Stimulated activated naive CD8-positive, alpha-beta T cell treated with anti-CD3 and anti-CD28 coated beads, Interleukin-15, amount 100 ng/mL, for 72 hours (primary cell): ENCODE results near the gene NIPBL.
"Not testable (repeated sequence)": the region's sequence is repeated elsewhere in the genome, so short reads cannot be mapped to it uniquely, and the experiment has no call there.

Experiments used
- ATAC-seq: fragments of 150-1000 bp; cut with Tn5 transposase; 2 replicates; pipeline ENCODE4 v1.10.0; 2021; ENCODE audit warnings: mild to moderate bottlenecking, moderate library complexity
- DNase-seq, 2 donors: peaks; one replicate each; pipeline ENCODE4 v3.0.0; 2021 to 2022
- H3K27ac Mint-ChIP-seq, 2 donors: one replicate each; pipeline ENCODE4 v1.8.0; 2022; ENCODE audit warnings: mild to moderate bottlenecking in 2 of 2, mixed read lengths in 2 of 2, moderate library complexity in 2 of 2
- H3K27me3 Mint-ChIP-seq: one replicate; pipeline ENCODE4 v1.8.0; 2022; ENCODE audit warnings: mixed read lengths
- H3K4me1 Mint-ChIP-seq: one replicate; pipeline ENCODE4 v1.8.0; 2022; ENCODE audit warnings: mild to moderate bottlenecking, mixed read lengths
- H3K4me3 Mint-ChIP-seq, 2 donors: one replicate each; pipeline ENCODE4 v1.8.0; 2022; ENCODE audit warnings: mild to moderate bottlenecking in 2 of 2, mixed read lengths in 2 of 2, moderate library complexity in 1 of 2
- H3K9me3 Mint-ChIP-seq, 2 donors: one replicate each; pipeline ENCODE4 v1.8.0; 2022; ENCODE audit warnings: mixed read lengths in 2 of 2

Gene NIPBL

DNA sequence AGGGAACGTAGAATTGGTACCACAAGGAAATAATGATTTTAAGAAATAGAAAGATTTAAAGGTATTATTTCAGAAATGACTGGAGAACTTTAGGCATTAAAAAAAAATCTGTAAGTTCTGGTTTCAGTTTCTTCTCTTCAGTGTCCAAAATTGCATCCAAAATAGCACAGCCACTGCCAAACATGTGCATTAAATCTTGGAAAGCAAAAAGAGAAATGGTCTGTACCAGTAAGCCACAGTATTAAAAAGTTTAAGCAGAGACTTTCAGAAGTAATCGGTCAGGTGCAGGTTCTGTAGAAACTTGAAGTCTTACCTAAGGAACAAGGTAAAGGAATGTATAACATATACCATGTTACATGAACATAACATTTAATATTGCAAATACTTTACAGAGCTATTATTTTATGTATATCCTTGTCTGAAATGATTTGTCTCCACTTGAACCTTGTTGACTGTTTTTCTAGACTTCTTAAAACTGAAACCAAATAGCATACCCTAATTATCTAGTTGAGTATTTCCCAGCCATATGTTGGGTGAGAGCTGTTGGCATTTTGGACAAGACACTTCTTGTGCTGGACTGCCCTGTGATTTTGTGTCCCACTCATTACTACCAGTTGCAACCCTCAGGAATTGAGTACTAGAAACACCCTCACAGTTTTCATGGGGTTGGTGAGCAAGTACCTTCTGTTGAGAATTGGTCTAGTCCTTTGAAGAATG is 32.1 kb downstream of the NIPBL start:
- H3K4me1 Mint-ChIP-seq = peaks cover 37% of the 10 kb centered on the region
- DNase-seq = no peak
- no peaks in the 10 kb centered on the region for H3K9me3 Mint-ChIP-seq
- ATAC-seq = no peak
- H3K27me3 Mint-ChIP-seq = no peaks in the 10 kb centered on the region
- H3K4me3 Mint-ChIP-seq = no peak overlapping the region
- no peak overlapping the region for H3K27ac Mint-ChIP-seq

DNA sequence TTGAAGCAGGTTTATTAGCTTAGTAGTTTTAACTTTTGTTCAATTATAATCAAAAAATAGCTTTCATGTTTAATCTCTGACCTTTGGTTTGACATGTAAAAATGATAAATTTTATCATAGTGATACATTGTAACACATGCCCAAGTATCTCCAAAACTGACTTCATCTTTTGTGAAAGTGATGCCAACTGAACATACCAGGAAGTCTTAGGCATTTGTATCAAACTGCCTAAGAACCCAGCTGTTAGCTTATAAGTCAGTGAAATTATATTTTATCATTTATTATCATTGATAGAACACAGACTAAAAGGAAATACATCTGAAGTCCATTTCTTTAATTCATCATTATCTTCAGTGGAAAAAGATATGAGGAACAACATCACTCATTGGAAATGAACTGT is 39.1 kb downstream of the NIPBL start:
- DNase-seq (no peak), ATAC-seq (no peak)
- Mint-ChIP-seq H3K4me1 (peaks cover 21% of the 10 kb centered on the region), H3K27ac (no peak overlapping the region), H3K9me3 (peaks cover 0 to 9% of the 10 kb centered on the region in 2 donors), H3K27me3 (no peaks in the 10 kb centered on the region), H3K4me3 (no peak overlapping the region)

DNA sequence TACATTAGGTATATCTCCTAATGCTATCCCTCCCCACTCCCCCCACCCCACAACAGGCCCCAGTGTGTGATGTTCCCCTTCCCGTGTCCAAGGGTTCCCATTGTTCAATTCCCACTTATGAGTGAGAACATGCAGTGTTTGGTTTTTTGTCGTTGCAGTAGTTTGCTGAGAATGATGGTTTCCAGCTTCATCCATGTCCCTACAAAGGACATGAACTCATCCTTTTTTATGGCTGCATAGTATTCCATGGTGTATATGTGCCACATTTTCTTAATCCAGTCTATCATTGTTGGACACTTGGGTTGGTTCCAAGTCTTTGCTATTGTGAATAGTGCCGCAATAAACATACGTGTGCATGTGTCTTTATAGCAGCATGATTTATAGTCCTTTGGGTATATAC is 40.0 kb downstream of the NIPBL start:
- not testable (repeated sequence) for ATAC-seq, H3K4me3 Mint-ChIP-seq, H3K9me3 Mint-ChIP-seq, DNase-seq, H3K27me3 Mint-ChIP-seq, H3K27ac Mint-ChIP-seq
- H3K4me1 Mint-ChIP-seq = peaks cover 31% of the 10 kb centered on the region

DNA sequence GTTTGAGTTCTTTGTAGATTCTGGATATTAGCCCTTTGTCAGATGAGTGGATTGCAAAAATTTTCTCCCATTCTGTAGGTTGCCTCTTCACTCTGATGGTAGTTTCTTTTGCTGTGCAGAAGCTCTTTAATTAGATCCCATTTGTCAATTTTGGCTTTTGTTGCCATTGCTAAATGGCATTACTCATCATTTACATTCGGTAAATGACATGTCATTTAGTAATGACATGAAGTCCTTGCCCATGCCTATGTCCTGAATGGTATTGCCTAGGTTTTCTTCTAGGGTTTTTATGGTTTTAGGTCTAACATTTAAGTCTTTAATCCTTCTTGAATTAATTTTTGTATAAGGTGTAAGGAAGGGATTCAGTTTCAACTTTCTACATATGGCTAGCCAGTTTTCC is 40.8 kb downstream of the NIPBL start:
- peaks cover 31% of the 10 kb centered on the region for H3K4me1 Mint-ChIP-seq
- H3K27ac Mint-ChIP-seq, H3K4me3 Mint-ChIP-seq, H3K9me3 Mint-ChIP-seq, DNase-seq, ATAC-seq, H3K27me3 Mint-ChIP-seq: not testable (repeated sequence)

DNA sequence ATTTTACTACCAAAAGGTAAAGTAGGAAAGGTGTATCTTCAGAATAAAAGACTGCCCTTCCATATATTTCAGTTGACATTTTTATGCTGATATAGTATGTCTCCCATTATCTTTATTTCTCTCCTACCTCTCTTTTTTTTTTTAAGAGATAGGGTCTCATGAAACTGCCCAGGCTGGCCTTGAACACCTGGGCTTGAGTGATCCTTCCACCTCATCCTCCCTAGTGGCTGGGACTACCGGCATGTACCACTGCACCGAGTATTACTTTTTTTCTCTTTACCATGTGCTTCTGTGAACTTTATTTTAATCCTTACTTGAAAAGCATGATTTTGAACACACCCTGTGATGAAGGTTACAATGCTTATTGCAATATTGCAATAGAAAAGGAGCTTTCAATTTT is 42.7 kb downstream of the NIPBL start:
- Mint-ChIP-seq H3K27me3 (no peaks in the 10 kb centered on the region), H3K4me1 (peaks cover 31% of the 10 kb centered on the region), H3K9me3 (peaks cover 0 to 9% of the 10 kb centered on the region in 2 donors), H3K4me3 (peak overlapping the region in 1 of 2 donors; percentile 15), H3K27ac (peak overlapping the region in 1 of 2 donors; percentile 35)
- ATAC-seq = no peak
- no peak for DNase-seq

DNA sequence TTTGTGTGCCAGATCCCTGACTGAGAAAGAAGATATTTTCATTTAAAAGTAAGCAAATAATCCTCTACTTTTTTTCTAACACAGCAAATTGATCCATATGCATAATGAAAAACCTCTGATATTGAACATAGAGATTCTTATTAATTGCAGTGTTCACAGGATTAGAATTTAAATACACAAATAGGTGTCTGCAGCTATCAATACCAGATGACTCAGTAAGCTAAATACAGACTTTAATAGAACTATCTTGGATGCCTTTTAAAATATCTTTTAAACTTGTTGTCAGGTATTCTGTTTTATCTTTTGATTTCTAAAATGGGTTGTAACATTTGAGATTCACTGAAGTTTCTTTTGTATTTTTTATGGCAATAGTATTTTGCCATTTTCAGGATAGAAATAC is 43.1 kb downstream of the NIPBL start:
- DNase-seq = no peak
- Mint-ChIP-seq H3K4me1 (peaks cover 31% of the 10 kb centered on the region), H3K4me3 (no peak overlapping the region), H3K27ac (no peak overlapping the region), H3K27me3 (no peaks in the 10 kb centered on the region), H3K9me3 (peaks cover 0 to 9% of the 10 kb centered on the region in 2 donors)
- ATAC-seq = no peak

DNA sequence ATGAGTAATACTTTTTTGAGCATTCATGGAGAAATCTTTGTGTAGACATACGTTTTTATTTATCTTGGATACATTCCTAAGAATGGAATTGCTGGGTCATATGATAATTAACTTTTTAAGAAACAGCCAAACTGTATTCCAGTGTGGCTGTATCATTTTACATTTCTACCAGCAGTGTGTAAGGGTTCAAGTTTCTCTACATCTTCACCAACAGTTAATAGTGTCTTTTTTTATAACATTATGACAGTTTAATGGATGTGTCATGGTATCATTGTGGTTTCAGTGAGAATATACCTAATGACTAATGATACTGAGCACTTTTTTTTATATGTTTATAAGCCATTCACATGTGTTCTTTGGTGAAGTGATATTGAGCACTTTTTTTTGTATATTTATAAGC is 52.4 kb downstream of the NIPBL start:
- DNase-seq = no peak

DNA sequence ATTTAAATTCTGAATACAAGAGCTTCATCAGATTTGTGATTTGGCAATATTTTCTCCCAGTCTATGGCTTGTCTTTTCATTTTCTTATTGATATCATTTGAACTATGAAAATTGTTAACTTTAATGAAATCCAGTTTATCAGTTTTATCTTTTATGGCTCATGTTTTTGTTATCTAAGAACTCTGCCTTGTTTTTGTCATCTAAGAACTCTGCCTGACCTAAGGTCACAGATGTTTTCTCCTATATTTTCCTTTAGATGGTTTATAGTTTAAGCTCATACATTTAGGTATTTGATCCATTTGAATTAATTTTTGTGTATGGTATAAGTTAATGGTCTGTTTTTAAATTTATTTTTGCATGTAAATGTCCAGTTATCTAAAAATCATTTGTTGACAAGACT is 52.9 kb downstream of the NIPBL start:
- ATAC-seq (no peak), DNase-seq (no peak)
- no peaks in the 10 kb centered on the region for H3K9me3 Mint-ChIP-seq
- H3K27me3 Mint-ChIP-seq = no peaks in the 10 kb centered on the region
- H3K27ac Mint-ChIP-seq = no peak overlapping the region
- no peak overlapping the region for H3K4me3 Mint-ChIP-seq
- H3K4me1 Mint-ChIP-seq = peaks cover 57% of the 10 kb centered on the region

More for the DNA sequence above, 52.4 kb downstream of the NIPBL start:
- peaks cover 52% of the 10 kb centered on the region for H3K4me1 Mint-ChIP-seq
- no peak overlapping the region for H3K27ac Mint-ChIP-seq
- peak; percentile 92 for ATAC-seq
- H3K4me3 Mint-ChIP-seq = no peak overlapping the region
- H3K9me3 Mint-ChIP-seq = no peaks in the 10 kb centered on the region
- H3K27me3 Mint-ChIP-seq = no peaks in the 10 kb centered on the region

DNA sequence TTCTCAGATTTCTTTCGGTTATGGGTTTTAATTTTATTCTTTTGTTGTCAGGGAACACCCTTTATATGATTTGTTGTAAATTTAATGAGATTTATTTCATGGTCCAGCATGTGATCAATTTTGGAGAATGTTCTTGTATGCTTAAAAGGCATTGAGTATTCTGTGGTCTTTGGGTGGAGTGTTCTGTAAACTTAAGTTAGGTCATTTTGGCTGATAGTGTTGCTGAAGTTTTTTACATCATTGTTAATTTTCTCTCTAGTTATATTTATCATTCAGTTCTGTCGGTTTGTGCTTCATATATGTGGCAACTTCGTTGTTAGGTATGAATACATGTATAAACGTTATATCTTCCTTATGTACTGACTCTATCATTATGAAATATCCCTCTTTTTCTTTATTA is 55.5 kb downstream of the NIPBL start:
- no peaks in the 10 kb centered on the region for H3K9me3 Mint-ChIP-seq
- H3K4me1 Mint-ChIP-seq = peaks cover 59% of the 10 kb centered on the region
- no peak overlapping the region for H3K27ac Mint-ChIP-seq
- no peaks in the 10 kb centered on the region for H3K27me3 Mint-ChIP-seq
- no peak overlapping the region for H3K4me3 Mint-ChIP-seq
- ATAC-seq = no peak
- DNase-seq = no peak

DNA sequence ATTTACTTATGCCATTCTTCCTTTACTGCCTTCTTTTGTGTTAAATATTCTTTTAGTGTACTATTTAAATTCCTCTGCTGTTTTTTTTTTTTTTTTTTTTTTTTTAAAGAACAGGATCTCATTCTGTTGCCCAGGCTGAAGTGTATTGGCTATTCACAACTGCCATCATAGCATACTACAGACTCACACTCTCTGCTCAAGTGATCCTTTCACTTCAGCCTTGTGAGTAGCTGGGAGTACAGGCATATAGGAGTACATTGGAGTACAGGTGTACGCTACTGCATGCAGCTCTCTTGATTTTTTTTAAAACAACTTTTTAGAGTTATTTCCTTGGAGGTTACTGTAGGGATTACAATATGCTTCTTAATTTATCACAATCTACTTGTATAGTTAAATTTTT is 56.1 kb downstream of the NIPBL start:
- Mint-ChIP-seq H3K9me3 (no peaks in the 10 kb centered on the region), H3K27ac (no peak overlapping the region), H3K4me1 (peaks cover 60% of the 10 kb centered on the region), H3K27me3 (no peaks in the 10 kb centered on the region), H3K4me3 (no peak overlapping the region)
- no peak for ATAC-seq
- no peak for DNase-seq

DNA sequence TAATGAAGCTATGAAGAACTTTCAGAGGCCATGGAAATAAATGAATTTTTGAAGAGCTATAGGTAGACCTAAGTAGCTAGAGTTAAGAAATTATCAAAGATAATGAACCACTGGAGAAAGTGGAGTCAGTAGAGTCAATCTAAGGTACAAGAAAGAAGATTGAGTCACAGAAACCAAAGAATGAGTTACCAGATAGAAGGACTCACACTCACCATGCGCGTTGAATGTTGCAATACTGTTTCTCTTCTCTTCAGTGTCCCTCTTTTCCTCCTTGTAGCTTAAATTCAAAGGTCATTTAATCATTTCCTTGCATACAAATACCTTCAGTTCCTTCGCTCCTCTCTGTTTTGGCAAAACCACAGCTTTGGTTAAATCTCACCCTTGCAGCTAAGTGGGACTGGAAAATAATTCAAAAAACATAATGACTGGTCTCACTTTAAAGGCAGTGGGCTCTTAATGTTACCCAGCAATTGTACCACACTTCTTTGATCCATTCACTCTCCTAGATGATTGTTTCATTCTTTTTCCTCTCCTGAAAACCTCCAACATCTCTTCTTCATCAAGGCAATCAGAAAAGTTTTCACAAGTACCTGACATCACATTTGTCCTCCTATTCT is 58.3 kb downstream of the NIPBL start:
- DNase-seq (no peak), ATAC-seq (peak; percentile 85)
- H3K4me1 Mint-ChIP-seq = peaks cover 49% of the 10 kb centered on the region
- H3K27ac Mint-ChIP-seq = peak overlapping the region in 1 of 2 donors; percentile 10
- H3K27me3 Mint-ChIP-seq = no peaks in the 10 kb centered on the region
- peak overlapping the region in 1 of 2 donors; percentile 2 for H3K4me3 Mint-ChIP-seq
- no peaks in the 10 kb centered on the region for H3K9me3 Mint-ChIP-seq

DNA sequence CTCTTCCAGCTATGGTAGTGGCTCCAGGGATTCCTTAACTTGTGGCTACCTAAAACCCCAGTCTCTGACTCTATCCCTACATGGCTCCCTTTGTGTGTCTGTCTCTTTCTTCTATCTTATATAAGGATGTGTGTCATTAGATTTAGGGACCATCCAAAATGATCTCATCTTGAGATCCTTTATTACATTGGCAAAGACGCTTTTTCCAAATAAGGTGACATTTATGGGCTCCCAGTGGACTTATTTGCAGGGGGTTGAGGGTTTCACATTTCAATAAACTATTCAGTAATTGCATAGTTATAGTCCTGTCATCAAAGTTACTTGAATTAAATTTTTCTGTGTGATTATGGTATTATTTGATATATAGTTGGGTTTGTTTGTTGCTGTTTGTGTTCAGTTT is 59.2 kb downstream of the NIPBL start:
- no peak overlapping the region for H3K27ac Mint-ChIP-seq
- no peak overlapping the region for H3K4me3 Mint-ChIP-seq
- DNase-seq (no peak), ATAC-seq (no peak)
- no peaks in the 10 kb centered on the region for H3K9me3 Mint-ChIP-seq
- H3K27me3 Mint-ChIP-seq = no peaks in the 10 kb centered on the region
- H3K4me1 Mint-ChIP-seq = peaks cover 55% of the 10 kb centered on the region

DNA sequence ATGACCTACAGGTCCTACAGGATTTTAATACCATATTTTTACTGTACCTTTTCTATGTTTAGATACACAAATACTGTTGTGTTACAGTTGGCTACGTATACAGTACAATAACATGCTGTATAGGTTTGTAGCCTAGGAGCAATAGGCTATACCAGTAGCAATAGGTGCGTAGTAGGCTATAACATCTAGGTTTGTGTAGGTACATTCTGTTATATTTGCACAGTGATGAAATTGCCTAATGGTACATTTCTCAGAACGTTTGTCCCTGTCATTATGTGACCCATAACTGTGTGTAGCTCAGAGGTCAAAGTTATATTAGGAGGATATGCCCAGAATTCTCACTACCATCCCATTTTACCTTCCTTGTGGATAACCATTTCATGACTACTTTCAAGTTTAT is 59.7 kb downstream of the NIPBL start:
- DNase-seq (no peak), ATAC-seq (no peak)
- Mint-ChIP-seq H3K27ac (no peak overlapping the region), H3K9me3 (no peaks in the 10 kb centered on the region), H3K27me3 (no peaks in the 10 kb centered on the region), H3K4me3 (no peak overlapping the region), H3K4me1 (peaks cover 58% of the 10 kb centered on the region)

DNA sequence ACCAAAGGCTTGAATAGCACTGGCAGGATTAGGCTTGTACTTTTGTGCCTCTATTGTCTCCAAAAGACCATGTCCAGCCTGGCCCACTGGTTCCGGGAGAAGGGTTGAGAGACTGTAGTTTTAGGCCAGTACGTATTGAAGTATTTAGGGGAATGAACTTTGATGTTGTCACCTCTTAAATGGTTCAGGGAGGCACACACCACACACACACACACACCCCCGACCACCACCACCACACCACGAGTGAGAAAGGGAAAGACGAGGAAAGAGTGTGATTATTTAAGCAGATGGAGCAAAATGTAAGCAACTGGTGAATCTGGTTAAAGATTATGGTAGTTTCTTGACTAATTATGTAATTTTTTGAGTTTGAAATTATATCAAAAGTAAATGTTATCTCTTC is 61.6 kb downstream of the NIPBL start:
- ATAC-seq = no peak
- no peaks in the 10 kb centered on the region for H3K27me3 Mint-ChIP-seq
- no peak for DNase-seq
- no peaks in the 10 kb centered on the region for H3K9me3 Mint-ChIP-seq
- peaks cover 49% of the 10 kb centered on the region for H3K4me1 Mint-ChIP-seq
- H3K4me3 Mint-ChIP-seq = no peak overlapping the region
- H3K27ac Mint-ChIP-seq = no peak overlapping the region

DNA sequence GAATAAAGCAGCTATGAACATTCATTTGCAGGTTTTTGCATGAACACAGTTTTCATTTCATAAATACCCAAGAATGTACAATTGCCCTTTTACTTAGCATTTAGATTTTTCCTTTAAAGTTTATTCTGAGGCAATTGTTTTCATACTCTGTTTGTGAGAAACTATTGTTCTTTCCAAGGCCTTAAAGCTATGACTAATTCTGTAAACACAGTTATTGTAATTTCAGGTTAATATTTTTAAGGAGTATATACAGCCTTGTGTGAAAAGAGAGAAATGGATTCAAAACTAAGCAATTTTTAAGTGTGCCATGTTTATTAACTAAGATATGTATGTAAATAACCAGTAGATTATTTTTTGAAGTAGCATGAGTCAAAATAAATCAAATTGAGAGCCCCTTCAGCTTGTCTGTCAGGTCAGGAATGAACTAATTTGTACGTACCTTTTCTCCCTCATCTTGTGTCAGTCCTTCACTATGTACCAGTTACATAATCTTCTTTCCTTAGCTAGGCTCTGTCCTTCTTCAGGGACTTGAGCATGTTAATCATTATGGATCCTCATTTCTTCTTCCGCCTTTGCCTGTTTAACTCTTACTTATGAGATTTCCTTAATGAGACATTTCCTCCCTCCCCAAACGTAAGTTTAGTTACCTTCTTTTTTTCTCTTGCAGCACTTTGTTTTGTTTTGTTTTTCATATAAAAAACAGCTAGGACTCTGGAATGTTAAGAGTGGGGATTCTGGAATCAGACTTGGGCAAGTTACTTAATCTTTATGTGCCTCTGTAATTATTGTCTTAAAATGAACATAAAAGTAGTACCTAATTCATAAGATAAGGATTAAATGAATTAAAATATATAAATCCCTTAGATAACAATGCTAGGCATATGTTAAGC is 63.6 kb downstream of the NIPBL start:
- H3K27me3 Mint-ChIP-seq = no peaks in the 10 kb centered on the region
- no peaks in the 10 kb centered on the region for H3K9me3 Mint-ChIP-seq
- H3K27ac Mint-ChIP-seq = no peak overlapping the region
- ATAC-seq = no peak
- no peak for DNase-seq
- H3K4me1 Mint-ChIP-seq = peaks cover 45% of the 10 kb centered on the region
- no peak overlapping the region for H3K4me3 Mint-ChIP-seq

DNA sequence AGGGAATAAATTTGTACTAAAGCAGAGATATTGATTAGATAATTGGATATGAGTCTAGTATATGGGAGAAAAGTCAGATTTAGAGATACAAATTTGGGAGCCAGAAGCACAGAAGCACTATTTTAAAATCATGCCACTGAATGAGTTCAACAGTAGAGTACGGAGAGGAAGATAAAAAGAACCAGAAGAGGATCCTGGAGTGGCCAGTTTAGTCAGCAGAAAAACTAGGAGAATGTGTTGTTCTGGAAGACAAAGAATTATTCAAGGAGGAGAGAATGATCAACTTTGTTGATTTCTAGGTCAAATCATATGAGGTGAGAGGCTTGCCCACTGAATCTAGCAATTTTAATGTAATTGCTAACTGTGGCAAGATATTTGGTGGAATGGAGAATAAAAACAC is 67.0 kb downstream of the NIPBL start:
- ATAC-seq (no peak), DNase-seq (no peak)
- H3K27ac Mint-ChIP-seq = no peak overlapping the region
- no peaks in the 10 kb centered on the region for H3K9me3 Mint-ChIP-seq
- H3K4me1 Mint-ChIP-seq = peaks cover 35% of the 10 kb centered on the region
- H3K4me3 Mint-ChIP-seq = no peak overlapping the region
- H3K27me3 Mint-ChIP-seq = no peaks in the 10 kb centered on the region
